NCI-H82 (cell line): ENCODE results near the gene OR2W3.

Source experiments
- DNase-seq: peaks from one replicate; lab custom pipeline; 2025; lab: John Stamatoyannopoulos, UW

Gene OR2W3

GRCh38 chr1:247919952-247920351, 24.6 kb downstream of the OR2W3 start, which contains the start of gene OR2T8:
OR2T8 (plus strand) TSS chr1:247920252; CDS start chr1:247921018, 766 bp downstream.
- DNase-seq, result no peak

- no peak for DNase-seq
Measured at GRCh38 chr1:247923941-247924340, 28.6 kb downstream of the OR2W3 start.

GRCh38 chr1:247924868-247925267, 29.5 kb downstream of the OR2W3 start, which contains the start of gene OR2AJ1:
OR2AJ1 (plus strand) TSS chr1:247924889; CDS start chr1:247933769, 8,880 bp downstream.
- DNase-seq, result no peak

- no peak for DNase-seq
Measured at GRCh38 chr1:247933989-247934388, 38.6 kb downstream of the OR2W3 start.

- no peak for DNase-seq
Measured at GRCh38 chr1:247935781-247936180, 40.4 kb downstream of the OR2W3 start.

GRCh38 chr1:247936415-247936814, 41.0 kb downstream of the OR2W3 start:
- DNase-seq, result no peak

GRCh38 chr1:247936965-247937734, 41.8 kb downstream of the OR2W3 start:
- DNase-seq, result peak; percentile 84

- DNase-seq, result no peak
Measured at GRCh38 chr1:247942624-247943023, 47.2 kb downstream of the OR2W3 start.
